ELF-1 (cell line): Measurements from ENCODE around the gene FBXL14.

Experiments
- DNase-seq: peaks from one replicate; pipeline ENCODE4 v3.0.0-alpha.2; 2016; ENCODE audit warnings: low read depth, low spot score

FBXL14 gene

DNA sequence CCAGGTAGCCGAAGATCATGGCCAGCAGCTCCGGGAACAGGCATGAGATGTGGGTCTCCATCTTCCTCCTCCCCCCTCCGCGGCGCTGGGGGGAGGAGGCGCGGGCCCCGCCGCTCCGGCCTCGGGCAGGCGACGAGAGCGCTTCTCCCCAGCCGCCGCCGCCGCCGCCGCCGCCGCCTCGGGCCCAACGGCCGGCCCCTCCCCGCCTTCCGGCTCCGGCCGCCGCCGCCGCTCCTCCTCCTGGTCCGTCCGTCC lies 448 bp downstream of the FBXL14 start:
- no peak for DNase-seq

DNA sequence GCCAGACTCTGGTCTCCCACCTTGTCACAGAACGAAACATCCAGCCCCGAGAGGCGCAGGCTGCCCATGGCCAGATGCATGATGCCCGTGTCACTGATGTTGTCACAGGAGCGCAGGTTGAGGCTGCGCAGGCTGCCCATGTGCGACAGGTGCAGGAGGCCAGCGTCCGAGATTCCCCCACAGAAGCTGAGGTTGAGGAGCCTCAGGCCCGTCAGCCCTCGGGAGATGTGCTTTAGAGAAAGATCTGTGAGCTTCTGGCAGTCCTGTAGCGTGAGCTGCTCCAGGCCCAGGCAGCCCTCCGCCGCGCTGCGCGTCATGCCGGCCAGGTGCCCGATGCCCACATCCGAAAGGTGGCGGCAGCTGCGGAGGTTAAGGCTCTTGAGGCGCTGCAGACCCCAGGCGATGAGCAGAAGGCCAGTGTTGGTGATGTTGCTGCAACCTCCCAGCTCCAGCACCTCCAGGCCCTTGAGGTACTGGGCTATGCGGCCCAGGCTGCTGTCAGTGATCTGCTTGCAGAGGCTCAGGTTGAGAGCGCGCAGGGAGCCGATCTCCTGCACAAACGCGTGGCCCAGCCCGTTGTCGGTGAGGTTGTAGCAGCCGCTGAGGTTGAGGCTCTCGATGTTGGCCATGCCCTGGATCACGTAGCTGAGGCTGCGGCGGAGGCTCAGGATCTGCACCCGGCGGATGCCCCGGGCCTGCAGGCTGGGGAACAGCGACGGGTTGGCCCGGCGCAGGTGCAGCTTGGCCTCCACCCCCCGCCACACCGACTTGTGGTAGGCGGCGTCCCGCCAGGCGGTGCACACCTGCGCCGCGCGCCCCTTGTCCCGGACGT lies 991 bp downstream of the FBXL14 start:
- peak; percentile 70 for DNase-seq

DNA sequence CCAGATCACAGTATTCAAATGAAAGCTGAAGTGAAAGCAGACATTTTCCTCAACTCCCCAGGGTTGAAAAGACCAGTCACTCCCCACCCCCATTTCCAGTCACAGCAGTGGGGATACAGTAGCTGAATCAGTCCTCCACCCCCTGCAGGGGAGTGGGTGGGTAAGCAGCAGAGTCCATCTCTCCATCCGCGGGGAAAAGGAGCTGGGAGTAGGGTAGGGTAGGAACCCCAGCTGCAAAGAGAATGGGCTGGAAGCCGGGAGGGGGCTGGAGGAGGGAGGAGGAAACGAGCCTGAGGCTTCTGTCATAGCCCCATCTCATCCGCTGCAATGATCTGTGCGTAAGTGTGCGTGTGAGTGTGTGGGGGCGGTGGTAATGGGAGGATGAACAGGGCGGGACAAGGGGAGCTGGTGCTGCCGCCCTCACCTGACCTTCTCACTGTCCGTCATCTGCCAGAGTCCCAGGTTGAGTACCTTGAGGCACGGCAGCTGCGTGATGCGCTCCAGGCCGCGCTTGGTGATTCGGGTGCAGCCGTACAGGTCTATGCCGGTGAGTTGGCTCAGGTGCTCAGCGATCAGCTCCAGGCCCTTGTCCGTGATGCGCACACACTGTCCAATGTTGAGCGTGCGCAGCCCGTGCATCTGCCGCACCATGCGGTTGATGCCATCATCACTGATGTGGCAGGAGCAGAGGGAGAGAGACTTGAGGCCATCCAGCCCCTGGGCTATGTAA lies 1.8 kb downstream of the FBXL14 start:
- DNase-seq = peak; percentile 47

DNA sequence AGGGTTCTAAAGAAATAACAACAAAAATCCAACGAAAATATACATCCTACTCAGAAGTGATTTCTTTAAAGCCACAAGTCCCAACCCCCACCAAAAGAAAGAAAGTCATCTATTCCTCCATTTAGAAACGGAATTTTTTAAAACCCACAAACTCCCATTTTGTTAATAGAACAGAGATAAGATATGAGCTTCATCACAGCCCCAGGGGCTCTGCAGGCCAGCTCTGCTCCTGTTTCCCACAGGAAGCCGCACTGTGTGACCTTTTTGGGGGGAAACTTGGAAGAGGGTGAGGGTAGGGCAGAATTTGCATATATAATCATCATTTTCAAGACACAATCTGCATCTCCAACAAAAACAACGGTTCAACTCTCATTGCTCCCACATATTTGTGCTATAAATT lies 2.8 kb downstream of the FBXL14 start:
- DNase-seq = no peak

DNA sequence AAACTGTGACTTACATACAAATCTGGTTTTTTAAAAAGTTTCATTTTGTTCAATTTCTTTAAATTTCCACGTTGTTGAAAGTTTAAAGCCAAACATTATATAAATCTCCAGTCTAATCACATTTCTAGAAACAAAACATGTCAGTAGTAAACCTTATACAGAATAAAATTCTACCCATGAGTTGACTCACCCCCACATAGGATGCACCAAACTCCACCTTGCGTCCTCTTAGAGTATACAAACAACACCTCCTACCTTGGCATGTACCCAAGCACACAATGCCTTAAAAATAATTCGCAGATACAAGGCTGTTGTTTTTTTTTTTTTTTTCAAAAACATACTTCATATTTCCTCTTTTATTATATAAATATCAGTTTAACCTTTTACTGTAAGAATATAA lies 3.3 kb downstream of the FBXL14 start:
- DNase-seq = no peak

DNA sequence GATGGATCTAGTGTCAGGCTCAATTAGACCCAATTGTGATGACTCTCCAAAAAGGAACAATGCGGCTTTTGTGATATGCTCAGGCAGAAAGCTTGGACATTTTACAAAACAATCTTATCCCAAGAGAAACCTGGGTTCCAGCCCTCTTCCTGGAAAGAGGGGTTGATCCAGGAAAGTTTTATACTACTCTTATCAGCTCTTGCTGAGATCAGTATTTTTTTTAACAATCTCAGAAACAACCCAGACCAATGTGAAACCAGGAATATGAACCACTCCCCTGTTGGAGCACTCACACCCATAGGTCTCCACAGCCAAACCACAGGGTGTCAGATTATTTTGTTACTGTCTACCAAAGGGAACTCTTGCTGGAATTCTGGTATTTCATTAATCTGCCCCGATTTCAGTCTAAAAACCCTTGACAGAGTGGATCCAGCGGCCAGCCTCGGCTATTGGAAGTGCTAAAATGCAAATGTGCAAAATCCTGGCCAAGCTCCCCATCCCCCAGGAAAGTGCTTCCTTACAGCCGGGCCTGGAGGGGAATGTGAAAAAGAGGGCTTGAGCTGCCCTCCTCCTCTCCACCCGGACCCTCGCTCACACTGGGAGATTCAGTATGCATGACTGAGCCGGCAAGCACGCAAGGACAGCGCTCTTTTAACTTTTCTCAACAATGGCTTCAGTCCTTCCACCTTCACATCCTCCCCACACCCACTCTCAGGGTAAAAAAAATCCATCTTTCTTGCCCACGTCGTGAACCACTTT lies 4.0 kb downstream of the FBXL14 start:
- DNase-seq = peak; percentile 80

DNA sequence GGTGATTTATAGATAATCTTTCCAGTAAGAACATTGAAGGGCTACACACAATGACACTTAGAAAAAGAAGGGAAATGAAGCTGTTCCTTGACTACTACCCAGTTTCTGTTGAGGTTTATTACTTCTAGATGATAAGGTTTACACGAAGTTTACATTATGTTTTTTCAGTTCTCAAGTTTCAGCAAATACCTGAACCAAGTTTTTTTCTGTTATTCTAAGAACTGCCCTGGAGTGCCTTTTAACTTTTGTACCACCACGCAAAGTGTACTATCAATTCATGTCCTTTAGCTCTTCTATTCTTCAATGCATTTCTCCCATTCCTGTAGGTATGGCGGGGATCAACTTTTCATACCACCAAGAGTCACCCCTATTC lies 5.8 kb downstream of the FBXL14 start:
- no peak for DNase-seq

DNA sequence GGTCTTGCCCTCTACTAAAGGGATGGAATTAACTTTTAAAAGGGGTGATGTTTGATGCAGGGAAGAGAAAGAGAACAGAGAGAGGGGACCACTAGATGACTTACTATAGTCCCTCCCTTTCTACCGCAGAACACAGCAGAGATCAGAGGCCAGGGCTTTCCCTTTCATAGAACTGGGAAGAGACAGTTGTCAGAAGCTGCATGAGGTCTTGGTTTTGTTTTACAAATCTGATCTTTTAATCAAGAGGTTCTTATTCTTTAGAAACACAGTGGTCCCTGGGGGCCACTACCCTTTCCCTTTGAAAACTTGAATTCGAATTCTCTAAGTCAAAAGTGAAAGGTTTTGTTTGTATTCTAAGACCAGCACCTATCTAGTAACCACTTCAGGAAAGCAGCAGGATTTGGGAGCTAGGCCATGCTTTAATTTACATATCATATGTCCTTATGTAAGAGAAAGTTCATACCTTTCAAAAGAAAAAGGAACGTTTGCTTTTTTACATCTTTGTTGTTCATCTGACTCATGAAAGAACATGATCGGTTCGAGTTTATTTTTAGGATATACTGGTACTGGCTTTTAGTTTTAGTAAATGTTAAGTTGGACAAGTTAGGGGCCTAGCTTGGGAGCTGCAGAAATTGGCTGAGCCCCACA lies 6.3 kb downstream of the FBXL14 start:
- DNase-seq = peak; percentile 46

DNA sequence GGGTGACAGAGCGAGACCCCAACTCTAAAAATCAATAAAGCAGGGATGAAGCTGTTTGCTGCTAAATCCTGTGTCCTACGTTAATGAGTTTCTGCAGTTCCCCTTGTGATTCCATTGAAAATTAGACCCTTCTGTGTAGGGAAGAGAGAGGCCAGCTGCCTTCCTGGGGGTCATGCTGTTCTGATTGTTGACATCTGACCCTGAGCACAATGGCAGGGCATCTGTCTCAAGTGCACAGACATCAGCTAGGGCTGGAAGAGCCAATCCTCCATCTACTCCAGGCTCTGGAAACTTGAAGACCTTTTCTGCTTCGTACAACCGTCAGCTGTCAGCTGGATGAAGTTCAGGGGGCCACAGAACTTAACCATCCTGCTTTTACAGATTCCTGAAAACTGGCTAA lies 10.1 kb downstream of the FBXL14 start:
- no peak for DNase-seq

DNA sequence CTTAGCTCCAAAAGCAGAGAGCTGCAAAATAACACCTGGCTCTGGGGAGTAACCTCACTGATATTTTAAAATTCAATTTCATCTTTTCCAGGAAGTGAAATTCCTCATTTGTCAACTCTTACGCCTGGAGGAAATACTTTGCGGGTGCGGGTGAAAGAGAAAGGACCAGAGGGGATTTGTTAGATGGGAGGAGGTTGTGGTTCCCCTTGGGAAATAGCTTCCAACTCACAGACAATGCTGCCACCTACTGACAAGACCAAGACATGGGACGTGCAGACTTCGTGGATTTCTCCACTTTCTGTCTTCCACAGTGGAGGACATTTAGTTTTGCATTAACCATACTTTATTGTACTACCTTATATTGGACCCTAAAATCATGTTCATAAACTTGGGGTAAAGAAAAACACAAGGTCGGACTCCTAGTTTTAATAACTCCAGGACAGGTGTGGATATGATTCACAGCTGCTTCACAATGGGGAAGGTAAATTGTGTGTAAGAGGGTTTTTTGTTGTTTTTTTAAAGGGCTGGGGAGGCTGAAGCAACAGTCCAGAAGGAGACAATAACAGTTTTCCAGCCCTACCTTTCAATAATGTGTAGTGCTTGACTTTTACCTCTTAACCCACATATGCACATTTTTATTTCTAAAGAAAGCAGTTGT lies 10.8 kb downstream of the FBXL14 start:
- DNase-seq = peak; percentile 67

DNA sequence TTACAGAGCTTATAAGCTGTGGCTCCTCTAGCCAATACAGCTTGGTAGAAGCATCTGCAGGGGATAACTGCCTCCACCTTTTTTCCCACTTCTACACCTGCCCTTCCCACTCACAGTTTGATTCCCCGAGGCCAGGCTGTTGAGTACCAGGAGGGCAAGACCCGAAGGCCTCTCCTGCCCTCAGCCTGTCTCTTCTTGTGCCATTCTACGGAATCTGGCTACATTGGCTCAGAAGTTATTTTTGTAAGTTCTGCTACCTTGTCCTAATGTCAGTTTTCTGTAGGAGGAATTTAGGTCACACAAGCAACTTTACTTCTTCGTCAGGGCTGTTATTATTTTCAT lies 11.7 kb downstream of the FBXL14 start:
- DNase-seq = no peak

DNA sequence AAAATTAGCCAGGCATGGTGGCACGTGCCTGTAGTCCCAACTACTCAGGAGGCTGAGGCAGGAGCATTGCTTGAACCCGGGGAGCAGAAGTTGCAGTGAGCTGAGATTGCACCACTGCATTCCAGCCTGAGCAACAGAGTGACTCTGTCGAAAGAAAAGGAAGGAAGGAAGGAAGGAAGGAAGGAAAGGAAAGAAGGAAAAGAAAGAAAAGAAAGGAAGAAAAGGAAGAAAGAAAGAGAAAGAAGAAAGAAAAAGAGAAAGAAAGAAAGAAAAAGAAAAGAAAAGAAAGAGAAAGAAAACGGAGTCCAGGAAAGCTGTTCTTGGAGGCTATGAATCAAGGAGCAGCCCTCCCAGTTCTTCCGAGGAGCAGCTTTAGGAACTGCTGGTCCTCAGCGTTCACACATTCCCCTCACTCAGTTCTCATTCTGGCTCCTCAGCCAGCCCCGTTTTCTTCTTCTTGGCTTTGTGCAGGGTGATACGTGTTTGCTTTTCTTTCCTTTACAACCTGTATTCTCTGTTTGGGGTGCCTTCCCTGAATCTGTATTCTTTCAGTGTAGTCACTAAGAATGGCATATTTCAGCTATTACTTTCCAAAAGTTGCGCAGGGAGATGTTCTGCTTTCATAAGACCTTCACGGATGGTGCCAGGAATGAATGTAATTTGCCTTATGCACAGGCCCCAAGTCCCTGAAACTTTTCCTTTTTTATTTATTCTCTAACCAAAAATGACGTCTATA lies 12.2 kb downstream of the FBXL14 start:
- no peak for DNase-seq

DNA sequence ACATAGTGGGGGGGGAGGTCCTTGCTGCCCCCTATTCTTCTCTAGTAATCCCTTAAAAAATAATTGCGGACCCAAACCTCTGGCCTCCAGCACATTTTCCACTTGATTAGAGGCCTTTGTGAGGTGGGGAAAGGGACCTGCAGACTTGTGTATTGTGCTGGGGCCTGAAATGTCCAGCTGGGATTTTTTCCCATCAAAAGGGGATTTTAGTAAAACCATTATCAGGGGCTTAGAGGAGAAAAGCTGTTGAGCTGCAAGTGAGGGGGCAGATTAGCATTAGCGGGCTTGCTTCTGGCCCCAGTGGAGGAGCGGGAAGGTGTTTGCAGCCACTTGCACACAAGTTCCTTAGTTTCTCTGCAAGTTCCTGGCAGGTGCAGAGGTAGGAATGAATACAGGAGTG lies 13.9 kb downstream of the FBXL14 start:
- DNase-seq = no peak

DNA sequence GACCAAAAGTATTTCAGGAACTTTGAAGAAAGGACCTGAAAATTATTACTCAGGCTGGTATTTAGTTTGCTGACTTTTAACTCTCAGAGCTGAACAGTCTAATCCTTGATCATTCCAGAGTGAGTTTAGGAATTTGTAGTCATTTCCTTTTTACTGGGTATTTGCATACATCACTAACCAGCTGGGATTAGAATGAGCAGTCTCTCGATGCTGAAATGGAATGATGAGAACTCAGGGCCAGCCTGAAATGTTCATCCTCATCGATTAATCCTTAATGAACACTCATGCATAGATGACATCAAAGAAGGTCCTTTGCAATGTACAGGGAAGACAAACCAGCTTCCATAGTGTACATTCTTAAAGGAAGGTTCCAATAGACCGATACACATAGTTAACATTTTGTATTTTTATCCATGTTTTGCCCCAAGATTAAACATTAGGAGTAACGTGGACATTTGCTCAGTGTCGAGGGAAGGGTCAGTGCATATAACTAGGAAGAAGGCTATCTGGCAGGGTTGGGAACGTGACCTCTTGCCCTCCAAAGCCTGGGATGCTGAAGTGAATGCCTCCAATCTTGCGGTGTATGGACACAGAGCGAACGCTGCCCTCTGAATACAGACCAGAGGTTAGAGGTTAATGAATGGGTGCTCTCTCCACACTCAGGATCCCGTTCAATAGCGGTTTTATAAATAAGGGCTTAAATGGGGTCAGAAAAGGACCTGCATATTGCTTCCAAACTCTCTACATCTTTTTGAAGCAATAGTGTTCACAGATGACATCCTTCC lies 14.5 kb downstream of the FBXL14 start:
- no peak for DNase-seq

DNA sequence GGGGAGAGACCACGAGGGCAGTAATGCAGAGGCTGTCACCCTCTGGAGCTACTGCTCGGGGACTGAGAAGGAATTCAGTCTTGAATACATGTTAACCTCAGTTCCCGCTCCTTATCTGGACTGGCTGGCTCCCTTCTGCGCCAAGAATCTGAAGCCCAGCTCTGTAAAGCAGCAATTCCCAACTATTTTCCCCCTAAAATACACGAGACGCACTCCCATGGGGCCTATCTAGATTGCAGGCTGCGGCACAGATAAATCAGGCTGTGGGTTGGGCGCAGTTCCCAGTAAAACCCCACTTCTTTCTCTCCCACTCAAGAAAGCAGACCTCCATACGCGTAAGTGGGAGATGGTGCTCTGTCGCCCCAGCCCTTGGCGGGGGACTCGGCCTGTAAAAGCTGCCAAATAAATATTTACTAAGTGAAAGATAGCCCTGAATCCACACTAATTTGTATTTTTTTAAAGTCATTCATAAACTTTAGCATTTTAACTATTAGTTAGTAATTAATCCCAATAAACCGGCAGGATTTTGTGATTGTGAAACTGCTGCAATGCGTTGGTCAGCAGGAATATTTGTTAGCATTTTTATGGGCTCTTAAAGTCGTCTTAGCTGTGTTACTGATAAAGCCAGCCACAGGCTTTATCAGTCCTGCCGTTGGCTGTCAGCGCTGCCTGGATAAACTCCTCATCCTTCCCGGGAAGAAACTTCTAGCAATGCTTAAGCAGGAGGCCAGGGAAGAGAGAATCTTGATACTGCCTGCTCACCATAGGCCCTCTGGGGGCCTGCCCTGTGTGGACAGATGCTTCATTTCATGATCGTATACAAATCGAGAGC lies 17.8 kb downstream of the FBXL14 start:
- DNase-seq = peak; percentile 63

DNA sequence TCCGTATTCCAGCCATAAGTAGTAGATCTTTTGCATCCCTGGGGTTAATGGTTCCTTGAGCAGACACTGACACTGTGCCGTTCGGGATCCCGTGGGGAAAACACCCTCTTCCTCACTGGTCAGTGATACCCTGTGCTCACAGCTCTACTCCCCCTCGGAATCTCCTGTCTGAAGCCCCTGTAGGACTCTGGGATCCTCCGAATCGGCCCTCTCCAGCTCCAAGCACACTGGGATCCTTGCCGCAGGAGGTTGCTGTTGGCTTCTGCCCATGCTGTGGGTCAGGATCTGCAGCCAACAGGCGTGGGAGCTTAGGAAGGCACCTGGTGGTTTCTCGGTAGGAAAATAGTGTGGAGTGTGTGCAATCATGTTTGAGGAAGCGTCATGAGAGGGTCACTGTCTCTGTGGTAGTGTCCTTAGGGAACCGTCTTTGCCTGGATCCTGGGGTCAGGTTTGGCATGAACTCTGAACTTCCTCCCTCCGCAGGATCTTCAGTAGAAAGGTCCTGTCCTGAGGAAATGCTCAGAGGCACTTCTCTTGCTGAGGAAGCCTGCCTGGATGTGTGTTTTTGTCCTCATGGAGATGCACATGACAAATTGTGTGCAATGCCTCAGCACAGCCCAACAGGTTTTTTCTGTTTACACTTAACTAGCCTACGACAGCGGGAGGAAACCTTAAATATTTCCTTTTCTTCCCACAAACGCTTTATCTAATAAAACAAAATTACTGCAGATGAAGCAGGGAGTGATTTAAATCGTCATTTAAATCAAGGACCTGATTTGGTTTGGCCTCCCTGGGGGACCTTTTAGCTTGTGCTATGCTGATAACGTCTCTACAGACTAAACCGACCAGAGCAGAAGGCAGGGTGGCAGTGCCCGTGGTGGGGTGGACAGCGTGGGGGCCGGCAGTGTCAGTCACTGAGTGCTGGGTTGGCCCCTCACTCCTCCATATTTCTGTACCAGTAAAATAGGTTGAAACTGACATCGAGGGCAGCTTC lies 18.7 kb downstream of the FBXL14 start:
- no peak for DNase-seq

DNA sequence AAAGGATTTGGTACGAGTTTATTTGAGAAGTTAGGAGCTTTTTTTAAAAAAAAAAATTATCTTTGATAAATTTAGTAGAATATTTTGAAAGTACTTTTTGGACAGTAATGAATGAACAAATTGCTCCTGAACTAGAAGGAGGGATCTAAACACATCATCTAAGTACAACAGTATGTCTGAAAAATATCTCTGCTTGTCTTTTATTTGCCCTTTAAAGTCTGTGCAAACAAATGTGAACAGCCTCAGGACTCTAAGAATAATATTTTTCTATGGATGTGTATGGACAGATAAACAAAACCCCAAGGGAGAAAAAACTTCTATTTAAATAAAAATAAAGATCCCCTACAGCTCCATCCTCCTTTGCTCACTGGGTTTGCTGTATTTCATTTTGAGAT lies 19.5 kb downstream of the FBXL14 start:
- no peak for DNase-seq
